Activated T-helper 9 cell treated with anti-CD3 and anti-CD28 coated beads, Interleukin-2, amount 50 U/mL, for 16 hours (primary cell): ENCODE measurements around the gene CELSR1.
"Not testable (repeated sequence)": the region's sequence is repeated elsewhere in the genome, so short reads cannot be mapped to it uniquely, and the experiment has no call there.

Source experiments
- DNase-seq: peaks from one replicate; pipeline ENCODE4 v3.0.0-alpha.2; 2020; ENCODE audit warnings: low read depth

Gene CELSR1

DNA sequence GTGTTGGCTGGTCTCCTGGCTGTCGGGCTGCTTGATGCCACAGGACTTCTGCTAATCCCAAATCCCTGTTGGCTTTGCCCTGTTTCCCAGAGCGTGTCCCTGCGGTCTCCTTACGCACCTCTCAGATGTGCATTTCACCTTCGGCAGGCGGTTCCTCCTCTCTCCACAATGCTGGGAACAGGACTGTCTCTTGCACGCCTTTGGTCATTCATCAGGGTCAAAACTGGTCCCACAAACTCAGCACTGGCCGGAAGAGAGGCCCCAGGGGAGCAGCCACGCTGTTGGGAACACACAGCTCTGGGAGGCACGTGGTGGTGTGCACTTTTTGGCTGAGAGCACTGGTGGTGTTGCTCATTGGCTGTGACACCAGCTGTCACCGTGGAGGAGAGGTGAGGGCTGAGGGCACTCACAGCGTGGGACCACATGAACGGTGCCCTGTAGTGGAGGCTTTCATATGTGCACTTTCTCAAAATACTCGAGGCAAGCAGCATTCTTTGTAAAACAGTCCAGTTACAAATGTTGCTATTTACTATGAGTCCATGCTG lies 217.2 kb downstream of the CELSR1 start:
- no peak for DNase-seq

DNA sequence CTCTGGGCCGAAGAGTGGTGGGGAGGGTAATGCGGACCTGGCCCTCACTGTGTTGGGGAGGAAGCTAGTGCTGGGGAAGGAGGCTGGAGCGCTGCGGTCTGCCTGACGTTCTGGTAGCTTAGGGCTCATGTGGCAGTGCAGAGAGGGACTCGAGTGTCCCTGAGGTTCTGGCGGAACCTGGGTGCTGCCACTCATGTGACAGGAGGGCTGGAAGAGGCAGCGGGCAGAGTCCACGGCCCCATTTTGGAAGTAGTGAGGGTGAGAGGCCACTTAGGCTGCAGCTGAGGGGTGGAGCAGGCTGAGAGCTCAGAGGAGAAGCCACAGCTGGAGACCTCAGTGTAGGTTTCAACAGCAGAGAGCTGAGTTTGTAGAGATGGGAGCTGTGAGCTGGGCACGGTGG lies 218.1 kb downstream of the CELSR1 start:
- DNase-seq, result no peak

DNA sequence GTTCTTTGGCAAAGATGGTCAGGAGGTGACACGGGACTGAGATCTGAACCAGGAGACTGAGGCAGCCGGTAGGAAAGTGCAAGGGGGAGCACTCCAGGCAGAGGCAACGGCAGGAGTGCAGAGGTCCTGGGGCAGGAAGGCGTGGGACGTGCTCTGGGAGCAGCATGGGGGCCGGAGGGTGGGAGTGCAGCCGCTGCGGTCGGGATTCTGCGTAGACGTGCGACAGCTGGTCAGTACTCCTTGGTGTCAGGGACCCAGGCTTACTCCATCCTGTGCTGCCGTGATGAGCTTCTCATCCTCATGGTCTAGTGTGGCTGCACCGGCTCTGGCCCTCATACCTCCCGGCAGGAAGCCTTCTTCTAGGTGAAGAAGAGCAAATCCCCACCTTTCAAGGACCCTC lies 218.8 kb downstream of the CELSR1 start:
- DNase-seq, result no peak

DNA sequence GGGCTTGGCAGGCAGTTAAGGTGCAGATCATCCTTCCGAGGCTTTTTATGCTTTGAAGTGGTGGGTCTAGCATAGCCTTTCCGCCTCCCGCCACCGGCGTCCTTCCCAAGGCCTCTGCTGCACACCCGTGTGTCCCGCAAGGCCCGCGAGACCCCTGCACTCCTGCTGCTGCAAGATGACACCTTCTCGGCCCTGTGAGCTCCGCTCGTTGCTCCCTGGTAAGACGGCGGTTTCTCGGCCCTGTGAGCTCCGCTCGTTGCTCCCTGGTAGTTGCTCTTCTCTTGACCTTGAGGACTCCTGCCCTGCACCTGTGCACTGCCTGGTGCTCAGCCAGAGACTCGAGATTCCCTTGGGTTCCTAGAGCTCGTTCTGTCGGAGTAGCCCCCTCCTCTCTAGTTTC lies 219.8 kb downstream of the CELSR1 start:
- no peak for DNase-seq

DNA sequence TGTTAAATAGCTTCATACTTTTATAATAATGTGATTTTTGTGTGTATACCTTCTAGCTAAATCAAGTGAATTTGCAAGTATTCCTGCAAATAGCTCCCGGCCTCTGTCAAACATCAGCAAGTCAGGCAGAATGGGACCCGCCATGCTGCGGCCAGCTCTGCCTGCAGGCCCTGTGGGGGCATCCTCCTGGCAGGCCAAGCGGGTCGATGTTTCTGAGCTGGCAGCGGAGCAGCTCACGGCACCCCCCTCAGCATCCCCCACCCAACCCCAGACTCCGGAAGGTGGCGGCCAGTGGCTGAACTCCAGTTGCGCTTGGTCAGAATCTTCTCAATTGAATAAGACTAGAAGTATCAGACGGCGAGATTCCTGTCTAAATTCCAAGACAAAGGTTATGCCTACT lies 221.4 kb downstream of the CELSR1 start:
- no peak for DNase-seq

DNA sequence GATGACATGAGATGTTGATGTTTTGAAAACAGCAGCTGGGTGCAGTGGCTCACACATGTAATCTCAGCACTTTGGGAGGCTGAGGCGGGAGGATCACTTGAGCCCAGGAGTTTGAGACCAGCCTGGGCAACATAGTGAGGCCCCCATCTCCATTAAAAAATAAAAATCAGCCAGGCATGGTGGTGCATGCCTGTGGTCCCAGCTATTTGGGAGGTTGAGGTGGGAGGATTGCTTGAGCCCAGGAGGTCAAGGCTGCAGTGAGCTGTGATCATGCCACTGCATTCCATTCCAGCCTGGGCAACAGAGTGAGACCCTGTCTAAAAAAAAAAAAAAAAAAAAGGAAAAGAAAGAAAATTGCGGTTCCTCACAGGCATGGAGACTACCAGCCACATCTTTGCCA lies 224.6 kb downstream of the CELSR1 start:
- not testable (repeated sequence) for DNase-seq

DNA sequence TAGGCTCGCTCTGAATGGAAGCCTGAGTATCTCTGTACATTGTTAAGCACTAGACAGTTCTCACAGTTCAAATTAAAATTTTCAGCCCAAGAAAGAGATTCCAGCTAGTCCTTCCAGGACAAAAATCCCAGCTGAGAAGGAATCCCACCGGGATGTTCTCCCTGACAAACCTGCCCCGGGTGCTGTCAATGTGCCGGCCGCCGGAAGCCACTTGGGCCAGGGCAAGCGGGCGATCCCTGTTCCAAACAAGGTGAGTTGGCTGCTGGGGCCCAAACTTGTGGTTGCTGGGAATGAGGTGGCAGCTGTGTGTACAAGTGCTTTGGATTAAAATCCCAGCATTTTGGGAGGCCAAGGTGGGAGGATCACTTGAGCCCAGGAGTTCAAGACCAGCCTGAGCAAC lies 225.4 kb downstream of the CELSR1 start:
- DNase-seq, result no peak
